ENCODE data around the gene LRRFIP1. TPM values are rescaled to one million over a fixed set of nuclear protein-coding genes. Genes with fewer than 3 reads are reported as not detected.

The LRRFIP1 gene
- total and polyA plus RNA-seq, 2 donors (not counting 1 experiment from before 2014, with no cell fraction given), result 42.0 to 139 TPM

DNA sequence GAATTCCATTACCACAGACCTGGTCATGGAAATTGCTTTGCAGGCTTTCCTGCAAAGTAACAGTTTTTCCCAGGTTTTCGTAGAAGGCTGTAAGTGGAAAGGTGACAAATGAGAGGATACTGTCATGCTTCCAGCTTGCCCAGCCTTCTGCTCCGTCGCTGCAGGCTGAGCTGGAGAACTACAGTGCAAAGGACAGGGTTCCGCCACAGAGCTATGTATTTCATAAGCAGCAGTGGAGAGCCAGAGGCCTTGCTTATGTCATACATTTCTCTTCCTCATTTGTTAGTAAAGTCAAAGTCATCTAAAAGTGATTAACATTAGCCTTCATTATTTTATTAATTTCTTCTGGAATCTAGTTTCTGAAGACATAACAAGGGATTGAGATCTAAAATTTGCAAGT, 98.3 kb downstream of the LRRFIP1 start:
- no peak overlapping the region for H3K9ac ChIP-seq (ENCODE audit: low read length)
- ChIA-PET CTCF (interaction anchor here (1.3 to 3.3 kb wide), 3 partner anchors 19 to 55 kb away, joined by 3 to 16 read pairs (median 13); no protein-coding TSS in a partner anchor), POLR2A (interaction anchor here (0.5 kb wide), 1 partner anchor 17 kb away, joined by 4 read pairs; no protein-coding TSS in a partner anchor)
- no peak overlapping the region for H3K4me3 Mint-ChIP-seq
- no peak overlapping the region for H2AFZ ChIP-seq (ENCODE audit: insufficient read depth, low read depth, low read length, poor library complexity, severe bottlenecking)
- no peak for ATAC-seq (ENCODE audit: low read depth)
- H4K20me1 ChIP-seq (ENCODE audit: control insufficient read depth, insufficient read depth, low read length, poor library complexity, severe bottlenecking), result peaks cover 97% of the 10 kb centered on the region
- DNase-seq, result no peak
- H3K9me3 ChIP-seq (ENCODE audit: control extremely low read depth in 1 of 3, control insufficient read depth in 2 of 3, insufficient read depth in 1 of 3, low read length in 2 of 3), result no peaks in the 10 kb centered on the region
- peaks cover 3 to 33% of the 10 kb centered on the region in 2 experiments for H3K36me3 ChIP-seq (replicated peaks in 1 of 2; ENCODE audit: control extremely low read depth in 1 of 2, control insufficient read depth in 1 of 2, extremely low read depth in 1 of 2, insufficient read depth in 2 of 2, low read length in 1 of 2)
- H3K4me3 ChIP-seq (ENCODE audit: control extremely low read depth in 1 of 5, extremely low read depth in 1 of 5, insufficient read depth in 1 of 5, low read depth in 2 of 5, low read length in 4 of 5), result no peak overlapping the region
- peaks cover 7 to 14% of the 10 kb centered on the region in 2 donors for H3K4me1 ChIP-seq (ENCODE audit: control insufficient read depth in 2 of 2, insufficient read depth in 2 of 2, low read length in 2 of 2)
- H3K4me2 ChIP-seq (replicated peaks; ENCODE audit: low read depth, low read length, poor library complexity, severe bottlenecking), result no peak overlapping the region
- no peak overlapping the region for H3K27ac Mint-ChIP-seq
- H3K27ac ChIP-seq (ENCODE audit: low read length in 2 of 2), result no peak overlapping the region
- H3K4me1 Mint-ChIP-seq, result peaks cover 36% of the 10 kb centered on the region
- WGBS (ENCODE audit: insufficient coverage), result 100% methylated on average over 3 of the region's 4 CpGs
- H3K27me3 Mint-ChIP-seq, result no peaks in the 10 kb centered on the region
- TF ChIP-seq, protein P1, sequence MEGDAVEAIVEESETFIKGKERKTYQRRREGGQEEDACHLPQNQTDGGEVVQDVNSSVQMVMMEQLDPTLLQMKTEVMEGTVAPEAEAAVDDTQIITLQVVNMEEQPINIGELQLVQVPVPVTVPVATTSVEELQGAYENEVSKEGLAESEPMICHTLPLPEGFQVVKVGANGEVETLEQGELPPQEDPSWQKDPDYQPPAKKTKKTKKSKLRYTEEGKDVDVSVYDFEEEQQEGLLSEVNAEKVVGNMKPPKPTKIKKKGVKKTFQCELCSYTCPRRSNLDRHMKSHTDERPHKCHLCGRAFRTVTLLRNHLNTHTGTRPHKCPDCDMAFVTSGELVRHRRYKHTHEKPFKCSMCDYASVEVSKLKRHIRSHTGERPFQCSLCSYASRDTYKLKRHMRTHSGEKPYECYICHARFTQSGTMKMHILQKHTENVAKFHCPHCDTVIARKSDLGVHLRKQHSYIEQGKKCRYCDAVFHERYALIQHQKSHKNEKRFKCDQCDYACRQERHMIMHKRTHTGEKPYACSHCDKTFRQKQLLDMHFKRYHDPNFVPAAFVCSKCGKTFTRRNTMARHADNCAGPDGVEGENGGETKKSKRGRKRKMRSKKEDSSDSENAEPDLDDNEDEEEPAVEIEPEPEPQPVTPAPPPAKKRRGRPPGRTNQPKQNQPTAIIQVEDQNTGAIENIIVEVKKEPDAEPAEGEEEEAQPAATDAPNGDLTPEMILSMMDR (IDR thresholded peaks at IDR 0.05), result no peak
- TF ChIP-seq EZH2 (IDR thresholded peaks at IDR 0.05; ENCODE audit: borderline replicate concordance, insufficient read depth, low read depth, low read length, poor library complexity, severe bottlenecking), result no peak
- intact Hi-C loops (cut with micrococcal nuclease), result no loop called here
- no peaks in the 10 kb centered on the region for H3K9me3 Mint-ChIP-seq (ENCODE audit: insufficient read depth)
- H3K27me3 ChIP-seq (replicated peaks in 1 of 4; ENCODE audit: control extremely low read depth in 1 of 4, control insufficient read depth in 3 of 4, insufficient read depth in 4 of 4, low read length in 3 of 4), result no peaks in the 10 kb centered on the region
- H3K79me2 ChIP-seq (ENCODE audit: control insufficient read depth, insufficient read depth, low read length), result peaks cover 91% of the 10 kb centered on the region

DNA sequence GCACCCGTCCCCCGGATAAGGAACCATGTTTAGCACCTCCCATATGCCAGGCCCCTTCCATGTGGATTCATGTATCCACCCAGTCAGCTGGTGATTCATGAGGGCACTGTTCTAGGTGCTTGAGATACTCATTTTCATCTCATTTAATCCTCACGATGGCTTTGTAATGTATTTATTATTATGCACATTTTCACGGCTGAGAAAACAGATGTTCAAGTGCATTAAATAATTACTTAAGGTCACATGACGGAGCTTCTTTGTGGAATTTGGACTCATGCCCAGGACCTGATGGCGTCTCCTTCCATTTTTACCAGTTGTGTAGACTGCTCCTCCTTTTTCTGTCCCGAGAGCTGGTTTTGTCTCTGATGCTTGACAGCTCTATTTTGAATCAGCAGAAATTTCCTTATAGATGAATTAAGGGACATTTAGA, 99.0 kb downstream of the LRRFIP1 start:
- Mint-ChIP-seq H3K27ac (no peak overlapping the region), H3K4me1 (peaks cover 43% of the 10 kb centered on the region), H3K4me3 (no peak overlapping the region), H3K9me3 (ENCODE audit: insufficient read depth) (no peaks in the 10 kb centered on the region), H3K27me3 (no peaks in the 10 kb centered on the region)
- peaks cover 0 to 28% of the 10 kb centered on the region in 2 experiments for H3K36me3 ChIP-seq (replicated peaks in 1 of 2; ENCODE audit: control extremely low read depth in 1 of 2, control insufficient read depth in 1 of 2, extremely low read depth in 1 of 2, insufficient read depth in 2 of 2, low read length in 1 of 2)
- DNase-seq (no peak), ATAC-seq (ENCODE audit: low read depth) (no peak)
- no peak overlapping the region for H3K27ac ChIP-seq (ENCODE audit: low read length in 2 of 2)
- WGBS (ENCODE audit: insufficient coverage), result 82% methylated on average over 3 of the region's 7 CpGs
- TF ChIP-seq, protein P1 (IDR thresholded peaks at IDR 0.05), result no peak
- no peak for TF ChIP-seq EZH2 (IDR thresholded peaks at IDR 0.05; ENCODE audit: borderline replicate concordance, insufficient read depth, low read depth, low read length, poor library complexity, severe bottlenecking)
- intact Hi-C loops (cut with micrococcal nuclease), result no loop called here
- no peak overlapping the region for H3K4me2 ChIP-seq (replicated peaks; ENCODE audit: low read depth, low read length, poor library complexity, severe bottlenecking)
- POLR2A ChIA-PET, result no interaction called here
- H3K9me3 ChIP-seq (ENCODE audit: control extremely low read depth in 1 of 3, control insufficient read depth in 2 of 3, insufficient read depth in 1 of 3, low read length in 2 of 3), result no peaks in the 10 kb centered on the region
- H4K20me1 ChIP-seq (ENCODE audit: control insufficient read depth, insufficient read depth, low read length, poor library complexity, severe bottlenecking), result peaks cover 97% of the 10 kb centered on the region
- H3K79me2 ChIP-seq (ENCODE audit: control insufficient read depth, insufficient read depth, low read length), result peaks cover 93% of the 10 kb centered on the region
- H3K9ac ChIP-seq (ENCODE audit: low read length), result no peak overlapping the region
- H3K4me3 ChIP-seq (ENCODE audit: control extremely low read depth in 1 of 5, extremely low read depth in 1 of 5, insufficient read depth in 1 of 5, low read depth in 2 of 5, low read length in 4 of 5), result no peak overlapping the region
- CTCF ChIA-PET, result interaction anchor here (0.8 to 2.8 kb wide), 2 partner anchors 18 to 53 kb away, joined by 3 to 13 read pairs; no protein-coding TSS in a partner anchor
- H3K27me3 ChIP-seq (replicated peaks in 1 of 4; ENCODE audit: control extremely low read depth in 1 of 4, control insufficient read depth in 3 of 4, insufficient read depth in 4 of 4, low read length in 3 of 4), result no peaks in the 10 kb centered on the region
- H2AFZ ChIP-seq (ENCODE audit: insufficient read depth, low read depth, low read length, poor library complexity, severe bottlenecking), result no peak overlapping the region
- peaks cover 10 to 14% of the 10 kb centered on the region in 2 donors for H3K4me1 ChIP-seq (ENCODE audit: control insufficient read depth in 2 of 2, insufficient read depth in 2 of 2, low read length in 2 of 2)
